AG09319 (cell line): Measurements from ENCODE around the gene TMEM117.

ENCODE experiments used
- DNase-seq: peaks from one replicate; pipeline ENCODE4 v3.0.0-alpha.2; 2010; ENCODE audit warnings: low read depth; ENCODE audit errors: extremely low read depth
- CTCF ChIP-seq: IDR thresholded peaks from 2 replicates; pipeline ENCODE4 v1.5.1; 2011; ENCODE audit warnings: low read depth, mild to moderate bottlenecking, inconsistent platforms, low read length, moderate library complexity

The TMEM117 gene

GRCh38 chr12:44157359-44157758, 321.5 kb downstream of the TMEM117 start:
- no peak for DNase-seq
- no peak for TF ChIP-seq CTCF

DNA sequence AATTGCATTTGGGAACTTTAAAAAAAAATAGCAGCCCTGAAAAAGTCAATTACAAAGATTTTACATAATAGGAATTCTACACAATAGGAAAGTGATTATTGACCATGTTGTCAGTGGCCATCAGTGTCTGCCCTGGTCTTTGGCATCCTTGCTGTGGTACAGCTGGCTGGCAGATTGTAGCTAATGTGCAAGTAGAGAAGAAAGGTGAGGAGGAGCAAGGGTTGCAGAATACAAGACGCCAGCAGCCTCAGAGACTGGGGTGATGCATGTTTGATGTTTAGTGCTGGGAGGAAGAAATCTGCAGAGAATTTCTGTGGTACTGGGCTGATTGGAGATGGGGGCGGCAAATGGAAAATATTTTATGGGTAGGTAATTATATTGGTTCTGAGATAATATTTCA, 322.9 kb downstream of the TMEM117 start:
- no peak for TF ChIP-seq CTCF
- no peak for DNase-seq

DNA sequence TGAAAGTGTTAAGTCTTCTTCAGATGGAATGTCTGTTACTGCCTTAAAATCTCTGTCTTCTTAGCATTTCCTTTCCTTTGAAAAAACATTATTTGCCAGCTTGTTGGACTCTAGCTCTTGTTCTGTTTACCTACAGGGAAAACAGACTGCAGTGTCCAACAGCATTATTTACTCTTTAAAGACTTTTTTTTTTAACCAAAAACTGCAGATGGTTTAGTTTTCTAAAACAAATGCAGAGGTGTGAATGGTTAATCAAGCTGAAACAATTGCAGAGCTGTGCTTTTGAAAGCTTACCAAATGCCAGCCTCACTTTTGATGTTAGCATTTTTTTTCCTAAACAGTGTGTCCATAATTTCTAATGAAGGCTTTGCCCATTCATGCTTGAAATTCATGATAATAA, 323.3 kb downstream of the TMEM117 start:
- no peak for TF ChIP-seq CTCF
- no peak for DNase-seq

- TF ChIP-seq CTCF: no peak
- DNase-seq: no peak
These were observed 324.0 kb downstream of the TMEM117 start for GRCh38 chr12:44159862-44160261.

DNA sequence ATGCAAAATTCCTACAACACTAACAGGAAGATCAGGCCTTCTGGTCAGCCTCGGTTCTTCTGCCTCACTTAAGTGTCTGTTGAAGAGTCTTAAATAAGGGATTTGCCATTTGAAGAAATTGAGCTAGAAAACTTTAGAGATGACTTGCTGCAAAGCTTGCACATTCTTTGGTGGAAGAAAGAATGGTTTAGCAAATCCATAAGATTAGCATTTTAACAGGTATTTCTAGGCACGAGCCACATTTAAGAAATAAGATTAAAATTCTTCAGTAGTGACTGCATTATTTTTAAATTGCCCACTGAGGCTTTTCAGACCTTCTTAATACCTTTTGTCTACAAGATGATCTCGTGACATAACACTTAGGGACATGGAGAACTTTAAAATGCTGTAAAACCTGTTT, 327.1 kb downstream of the TMEM117 start:
- no peak for DNase-seq
- no peak for TF ChIP-seq CTCF

DNA sequence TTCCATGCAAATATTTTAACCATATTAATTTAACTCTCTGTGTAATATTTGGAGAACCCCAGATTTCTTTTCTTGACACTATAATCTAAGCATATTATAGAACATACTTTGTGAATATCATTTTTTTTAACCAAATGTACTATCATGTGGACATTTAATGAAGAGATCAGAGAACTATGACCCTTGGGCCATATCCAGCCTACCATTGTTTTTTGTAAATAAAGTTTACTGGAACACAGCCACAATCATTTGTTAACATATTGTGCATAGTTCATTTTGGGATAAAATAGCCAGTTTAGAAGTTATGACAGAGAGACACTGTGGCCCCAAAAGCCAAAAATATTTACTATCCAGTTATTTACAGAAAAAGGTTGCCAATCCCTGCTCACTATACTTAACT, 338.2 kb downstream of the TMEM117 start:
- no peak for DNase-seq
- no peak for TF ChIP-seq CTCF

GRCh38 chr12:44184499-44185206, 348.8 kb downstream of the TMEM117 start:
- DNase-seq: no peak
- no peak for TF ChIP-seq CTCF
